Measurements from ENCODE around the gene TMEM129.
"Not testable (repeated sequence)": the region's sequence is repeated elsewhere in the genome, so short reads cannot be mapped to it uniquely, and the experiment has no call there.

The TMEM129 gene

DNA sequence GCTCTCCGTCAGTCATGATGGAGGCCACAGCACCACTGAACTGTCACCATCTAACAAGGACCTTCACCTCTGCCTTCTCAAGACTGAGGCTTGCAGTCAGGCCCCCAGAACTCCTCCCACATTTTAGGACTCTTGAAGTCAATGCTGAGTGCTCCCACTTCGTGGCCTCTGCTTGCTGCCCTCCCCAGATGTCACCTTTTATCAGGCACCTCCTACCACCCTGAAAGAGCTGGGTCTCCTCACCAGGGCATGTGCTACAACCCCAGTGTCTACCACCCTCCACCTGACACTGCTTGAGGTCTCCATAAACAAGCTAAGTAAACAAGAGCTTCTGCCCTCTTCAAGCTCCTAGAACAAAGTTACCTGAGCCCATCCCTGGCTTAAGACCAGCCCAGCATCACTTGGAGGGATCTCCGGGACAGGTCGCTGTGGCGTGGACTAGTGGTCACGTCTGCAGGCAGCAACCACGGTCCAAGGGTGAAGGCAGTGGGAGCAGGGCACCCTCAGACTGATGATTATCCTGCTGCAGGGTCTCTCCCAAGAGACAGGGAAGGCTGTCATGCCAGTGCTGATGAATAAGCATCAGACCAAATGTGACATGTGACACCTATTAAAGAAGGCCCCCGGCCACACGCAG, 29.3 kb downstream of the TMEM129 start:
- DNase-seq, result no peak

DNA sequence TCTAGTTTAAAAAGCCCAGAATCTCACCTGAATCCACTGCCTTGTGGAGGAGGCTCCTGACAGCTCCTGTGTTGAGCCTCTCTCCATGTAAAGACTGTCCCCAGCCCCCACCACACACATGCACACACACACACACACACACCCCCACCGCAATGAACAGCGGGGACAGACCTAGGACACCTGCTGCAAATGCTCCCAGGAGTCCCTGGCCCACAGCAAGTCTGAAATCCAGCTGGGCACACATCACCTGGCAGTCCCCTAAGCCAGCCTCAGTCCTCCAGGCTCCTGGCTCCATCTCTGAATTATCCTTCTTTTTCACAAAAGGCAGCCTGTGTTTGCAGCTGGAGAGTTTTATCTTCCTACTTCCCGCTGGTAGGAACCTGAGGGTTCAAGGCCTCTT, 30.4 kb downstream of the TMEM129 start:
- DNase-seq, result no peak

DNA sequence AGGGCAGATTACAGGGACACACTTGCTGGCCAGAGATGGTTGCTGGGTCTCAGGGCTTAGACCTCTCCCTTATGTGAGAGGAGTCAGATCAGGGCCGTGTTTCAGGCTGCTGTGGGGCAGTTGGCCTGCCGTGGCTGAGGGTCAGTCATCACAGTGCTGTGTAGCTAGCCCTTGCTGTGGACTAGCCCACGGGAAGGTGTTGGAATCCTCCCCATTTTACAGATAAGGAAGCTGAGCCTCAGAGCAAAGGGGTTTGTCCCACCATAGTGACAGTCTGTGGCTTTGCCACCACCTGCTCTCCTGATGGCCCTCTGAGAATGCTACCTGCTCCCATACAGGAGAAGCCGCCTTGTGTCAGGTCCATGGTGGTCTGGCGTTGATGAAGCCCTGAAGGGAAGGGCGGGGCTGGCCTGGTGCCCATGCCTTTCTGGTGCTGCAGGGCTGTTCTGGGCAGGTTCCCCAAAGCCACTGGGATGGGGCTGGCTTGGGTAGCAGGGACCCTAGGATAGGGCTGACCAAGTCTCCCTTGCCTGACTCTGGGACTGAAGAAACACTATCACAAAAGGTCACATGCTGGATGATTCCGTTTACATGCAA, 34.6 kb downstream of the TMEM129 start:
- DNase-seq, result no peak

DNA sequence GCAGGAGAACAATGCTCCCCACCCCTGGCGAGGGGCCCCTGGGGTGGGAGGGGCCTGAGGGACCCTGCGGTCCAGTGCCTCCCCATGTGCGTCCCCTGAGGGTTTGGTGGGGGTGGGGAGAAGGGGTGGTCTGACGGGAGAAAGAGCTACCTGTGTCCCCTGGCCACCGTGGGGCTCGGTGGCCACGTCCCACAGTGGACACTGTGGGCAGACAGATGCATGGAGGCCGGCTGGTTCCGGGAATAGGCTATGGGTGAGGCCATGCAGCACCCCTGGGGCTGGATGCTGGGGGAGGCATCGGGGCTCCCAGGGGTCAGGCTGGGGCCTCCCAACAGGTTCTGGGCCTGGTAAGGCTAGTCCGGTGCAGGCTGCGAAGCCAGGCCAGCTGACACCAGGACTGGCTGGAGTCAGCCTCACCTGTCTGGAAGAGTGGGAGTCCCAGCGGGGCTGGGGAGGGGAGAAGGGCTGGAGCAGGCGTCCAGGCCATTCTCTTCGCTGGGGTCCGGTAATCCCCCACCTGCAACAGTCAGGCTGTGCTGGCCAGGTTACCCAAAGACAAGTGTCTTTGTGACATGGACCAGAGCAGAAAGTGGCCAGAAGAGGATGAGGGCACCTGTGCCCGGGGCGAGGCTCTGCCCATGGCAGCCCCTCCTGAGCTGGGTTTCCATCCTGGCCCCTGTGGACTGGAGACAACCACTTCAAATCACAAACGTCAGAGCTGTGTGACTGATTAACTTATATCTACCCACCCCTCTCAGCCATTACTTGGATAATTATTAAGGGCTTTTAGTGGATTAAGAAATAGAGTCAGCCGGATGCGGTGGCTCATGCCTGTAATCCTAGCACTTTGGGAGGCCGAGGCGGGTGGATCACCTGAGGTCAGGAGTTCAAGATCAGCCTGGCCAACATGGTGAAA, 35.6 kb downstream of the TMEM129 start:
- DNase-seq, result no peak

DNA sequence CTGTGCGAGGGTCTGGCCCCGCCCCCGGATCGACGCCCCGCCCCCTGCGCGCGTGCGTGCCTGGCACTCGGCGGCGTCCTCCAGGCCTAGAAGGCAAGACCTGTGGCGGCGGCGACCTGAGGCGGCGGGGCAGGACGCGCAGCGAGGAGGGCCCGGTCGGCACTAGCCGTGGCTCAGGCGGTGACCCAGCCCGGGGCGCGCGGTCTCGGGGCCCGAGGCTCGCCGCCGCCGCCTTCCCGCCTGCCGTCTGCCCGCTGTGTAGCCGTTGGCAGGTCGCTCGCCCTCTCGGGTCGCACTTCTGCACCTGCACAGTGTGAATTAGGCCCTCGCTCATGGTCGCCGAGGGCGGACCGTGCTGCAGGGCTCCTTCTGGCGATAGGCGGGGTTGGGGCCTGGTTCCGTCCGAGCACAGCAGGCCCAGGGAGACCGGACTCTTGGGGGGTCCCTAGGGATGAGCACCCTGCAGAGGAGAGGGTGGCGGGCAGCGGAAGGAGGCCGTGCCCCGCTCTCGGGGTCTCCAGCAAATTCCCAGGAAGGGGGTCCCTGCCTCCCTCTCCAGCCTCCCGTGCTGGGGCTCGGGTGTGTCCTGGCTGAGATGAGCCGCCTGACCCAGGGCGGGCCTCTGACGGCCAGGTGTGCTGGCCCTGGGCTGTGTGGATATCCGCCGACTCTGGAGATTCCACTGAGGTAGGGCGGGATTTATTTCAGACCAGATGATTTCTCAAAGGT, 36.5 kb downstream of the TMEM129 start:
- no peak for DNase-seq

DNA sequence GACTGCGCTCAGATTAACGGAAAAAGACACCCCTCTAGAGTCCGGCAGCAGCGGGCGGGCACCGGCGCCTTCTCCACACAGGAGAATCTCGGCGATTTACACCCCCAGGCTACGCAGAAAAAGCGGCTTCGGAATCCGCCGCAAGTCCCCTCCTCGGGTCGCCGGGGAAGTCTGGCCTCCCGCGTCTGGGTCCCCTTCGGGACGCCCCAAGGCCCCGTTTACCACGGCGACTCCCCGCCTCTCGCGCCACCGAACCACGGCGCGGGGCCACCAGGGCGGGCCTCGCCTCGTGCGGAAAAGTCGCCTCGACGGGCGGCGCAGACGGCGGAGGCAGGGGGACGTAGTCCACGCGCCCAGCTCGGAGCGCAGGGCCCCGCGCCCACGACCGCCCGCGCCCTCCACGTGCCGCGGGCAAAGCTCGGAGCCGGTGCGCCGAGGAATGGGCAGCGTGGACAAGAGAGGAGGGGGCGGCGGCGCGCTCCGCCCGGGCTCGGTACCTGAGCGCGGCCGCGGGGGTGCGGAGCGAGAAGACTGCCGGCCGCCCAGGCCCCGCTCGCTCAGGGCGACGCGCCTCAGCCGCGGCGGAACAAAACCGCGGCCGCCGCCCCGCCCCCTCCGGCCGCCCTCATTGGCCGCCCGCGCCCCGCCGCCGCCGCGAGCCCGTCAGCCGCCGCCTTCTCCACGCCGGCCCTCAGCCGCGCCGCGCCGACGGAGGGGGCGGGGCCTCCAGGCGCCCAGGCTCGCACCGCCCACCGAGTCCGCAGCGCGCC, 37.2 kb downstream of the TMEM129 start, which contains the start of gene FAM53A:
FAM53A (minus strand) TSS at position 578 of the 770 bp plus-strand sequence. CDS start 15,572 bp downstream, outside the sequence.
- no peak for DNase-seq

DNA sequence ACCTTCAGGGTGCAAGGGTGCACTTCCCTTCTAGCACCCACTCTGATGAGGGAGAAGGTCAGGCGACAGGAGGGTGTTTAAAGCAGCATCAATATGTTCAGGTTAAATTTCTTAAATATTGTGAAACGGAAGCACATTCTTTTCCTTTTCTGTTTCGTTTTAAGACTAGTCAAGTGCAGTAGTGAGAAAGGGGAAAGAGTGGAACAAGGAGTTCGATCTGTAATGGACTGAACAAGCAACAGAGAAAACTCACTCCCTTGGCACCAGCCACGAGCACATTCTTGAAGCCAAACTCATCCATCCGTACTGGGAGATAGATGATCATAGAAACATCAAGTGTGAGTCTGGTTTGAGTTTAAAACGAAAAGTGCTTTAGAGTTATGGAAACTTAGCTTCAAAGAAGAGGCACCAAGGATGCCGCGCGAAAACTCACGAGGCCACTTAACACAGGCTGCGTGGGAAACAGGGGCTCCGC, 37.8 kb downstream of the TMEM129 start:
- no peak for DNase-seq

DNA sequence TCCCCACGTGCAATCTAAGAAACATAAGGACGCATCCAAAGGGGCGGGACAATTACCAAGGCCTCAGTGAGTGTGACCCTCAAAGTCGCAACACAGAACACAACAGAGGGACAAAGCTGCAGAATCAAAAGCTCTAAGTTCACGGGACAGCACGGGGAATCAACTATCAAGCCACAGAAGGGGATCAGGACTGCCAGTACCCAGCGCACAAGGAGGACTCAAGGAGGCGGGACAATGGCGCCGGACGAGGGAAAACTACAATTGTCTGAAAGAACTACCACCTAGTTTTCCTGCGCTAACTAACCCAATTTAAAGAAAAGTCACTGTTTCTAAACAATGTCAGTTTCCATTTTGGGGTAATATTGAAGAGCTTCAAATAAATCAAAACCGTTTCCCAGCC, 38.3 kb downstream of the TMEM129 start:
- no peak for DNase-seq

DNA sequence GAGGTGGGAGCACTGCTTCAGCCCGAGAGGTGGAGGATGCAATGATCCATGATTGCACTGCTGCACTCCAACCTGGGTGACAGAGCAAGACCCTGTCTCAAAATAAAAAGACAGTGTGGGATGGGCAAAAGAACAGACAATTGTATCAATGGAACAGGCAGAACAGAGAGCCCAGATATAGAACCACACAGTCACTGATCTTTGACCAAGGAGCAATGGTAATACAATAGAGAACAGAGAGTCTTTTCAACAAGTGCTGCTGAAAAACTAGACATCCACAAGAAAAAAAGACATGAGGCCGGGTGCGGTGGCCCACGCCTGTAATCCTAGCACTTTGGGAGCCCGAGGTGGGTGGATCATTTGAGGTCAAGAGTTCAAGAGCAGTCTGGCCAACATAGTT, 42.9 kb downstream of the TMEM129 start:
- DNase-seq, result no peak

DNA sequence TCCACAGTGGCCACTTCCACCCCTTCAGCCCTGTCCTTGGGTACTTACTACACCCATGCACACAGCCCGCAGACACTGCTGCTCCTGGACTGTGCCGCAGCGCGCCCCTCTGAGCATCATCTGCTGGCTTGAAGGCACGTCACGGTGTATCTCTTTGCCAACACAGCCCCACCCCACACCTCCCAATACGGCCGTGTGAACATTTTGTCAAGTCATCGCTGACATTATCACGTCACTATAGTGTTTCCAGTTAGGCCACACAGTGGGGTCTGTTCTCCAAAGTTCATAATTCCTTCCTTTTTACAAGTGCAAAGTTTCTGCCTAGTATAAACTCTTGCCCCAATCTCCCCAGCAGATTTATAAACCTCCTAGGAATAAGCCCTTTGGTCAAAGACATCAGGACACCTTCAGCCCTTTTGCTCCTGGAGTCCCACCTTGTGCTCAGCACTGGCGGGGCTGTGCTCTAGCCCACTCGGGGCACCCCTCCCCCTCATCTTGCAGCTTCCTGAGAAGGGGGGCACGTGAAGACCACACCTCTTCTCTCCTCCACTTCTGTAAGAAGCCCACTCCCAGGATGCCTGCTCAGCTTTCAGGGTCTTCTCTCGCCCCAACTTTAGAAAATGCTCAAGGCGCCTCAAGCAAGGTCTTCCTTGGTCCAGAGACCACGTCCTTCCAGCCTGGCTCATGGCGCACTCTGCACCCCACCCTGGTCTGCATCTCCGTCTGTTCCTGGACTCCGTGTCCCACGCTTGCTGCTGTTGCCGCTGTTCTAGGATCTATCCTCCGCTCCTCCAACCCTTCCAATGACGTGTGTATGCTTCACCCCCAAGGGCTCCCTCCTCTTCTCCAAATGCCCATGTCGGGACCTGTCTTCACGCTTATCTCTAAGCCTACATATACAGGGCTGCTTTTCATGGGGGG, 44.3 kb downstream of the TMEM129 start:
- no peak for DNase-seq

DNA sequence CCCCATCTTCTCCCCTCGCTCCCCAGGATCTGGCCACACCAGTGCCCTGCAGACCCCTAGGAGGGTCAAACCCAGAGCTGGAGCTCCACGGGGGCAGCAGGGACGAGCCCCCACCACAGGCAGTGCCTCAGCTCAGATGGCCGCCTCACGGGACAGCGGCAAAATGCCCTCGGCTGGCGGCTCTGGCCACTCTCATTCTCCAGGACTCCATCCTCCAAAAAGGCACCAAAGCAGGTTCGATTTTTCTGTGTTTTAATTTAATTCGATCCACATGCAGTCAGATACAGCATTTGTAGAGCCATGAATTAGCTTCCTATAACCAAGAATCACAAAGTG, 45.4 kb downstream of the TMEM129 start:
- no peak for DNase-seq

DNA sequence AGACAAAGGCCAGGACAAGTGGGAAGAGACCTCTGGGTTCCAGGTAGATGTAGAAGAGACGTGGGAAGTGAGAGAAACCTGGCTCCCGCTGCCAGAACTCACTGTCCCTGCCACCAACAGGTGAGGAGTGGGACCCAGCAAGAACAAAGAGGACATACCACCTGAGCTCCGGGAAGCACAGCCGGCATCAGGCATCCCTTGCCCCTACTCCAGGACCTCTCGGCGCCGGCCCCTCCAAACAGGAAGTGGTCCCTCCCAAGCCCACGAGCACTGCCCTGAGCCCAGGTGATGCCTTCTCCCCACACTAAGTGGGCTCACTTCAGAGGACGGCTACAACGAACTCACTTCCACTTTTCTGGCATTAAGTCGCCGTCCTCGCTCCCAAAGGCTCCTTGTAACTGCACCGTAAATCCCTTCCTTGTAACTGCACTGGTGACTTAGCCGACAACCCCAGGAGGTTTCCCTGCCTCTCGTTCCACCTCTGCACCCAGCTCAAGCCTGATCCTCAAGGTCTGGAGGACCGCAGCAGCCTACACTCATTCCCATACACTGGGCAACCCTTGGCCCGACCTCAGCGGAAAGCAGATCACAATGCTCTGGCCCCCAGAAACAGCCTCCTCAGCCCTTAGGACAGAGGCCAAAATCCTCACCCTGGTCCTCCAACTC, 45.9 kb downstream of the TMEM129 start:
- DNase-seq, result no peak

DNA sequence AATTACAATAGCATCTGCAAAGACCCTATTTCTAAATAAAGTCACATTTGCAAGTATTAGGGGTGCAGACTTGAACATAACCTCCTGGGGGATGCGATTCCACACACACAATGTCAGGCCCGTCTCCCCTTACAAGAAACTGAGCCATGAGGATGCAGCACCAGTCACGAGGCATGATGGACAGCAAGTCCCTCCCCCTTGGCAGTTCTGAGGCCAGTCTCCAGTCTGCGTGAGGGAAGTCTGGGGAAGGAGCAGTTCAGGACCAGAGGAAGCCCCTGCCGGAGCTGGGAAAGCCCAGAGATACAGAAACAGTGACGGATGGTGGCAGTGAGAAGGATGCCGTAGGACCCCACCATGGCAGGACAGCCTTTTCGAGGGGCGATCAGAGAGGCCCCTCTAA, 46.4 kb downstream of the TMEM129 start:
- DNase-seq, result no peak

DNA sequence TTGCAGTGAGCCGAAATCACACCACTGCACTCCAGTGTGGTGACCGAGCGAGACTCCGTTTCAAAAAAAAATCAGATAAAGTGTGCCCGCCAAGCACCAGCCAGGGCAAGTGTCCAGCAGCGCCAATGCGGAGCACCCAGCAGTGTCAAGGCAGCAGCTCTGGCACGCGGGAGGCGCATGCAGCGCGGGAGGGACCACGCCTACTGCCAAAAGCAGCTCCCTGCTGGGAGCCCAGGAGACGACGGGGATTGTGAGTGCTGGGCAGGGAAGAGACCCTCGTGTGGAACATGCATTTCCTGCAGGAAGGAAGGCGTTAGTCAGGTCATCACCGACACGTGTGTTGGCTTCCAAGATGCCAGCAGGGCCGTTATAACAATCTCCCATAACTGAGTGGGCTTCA, 47.5 kb downstream of the TMEM129 start:
- no peak for DNase-seq

DNA sequence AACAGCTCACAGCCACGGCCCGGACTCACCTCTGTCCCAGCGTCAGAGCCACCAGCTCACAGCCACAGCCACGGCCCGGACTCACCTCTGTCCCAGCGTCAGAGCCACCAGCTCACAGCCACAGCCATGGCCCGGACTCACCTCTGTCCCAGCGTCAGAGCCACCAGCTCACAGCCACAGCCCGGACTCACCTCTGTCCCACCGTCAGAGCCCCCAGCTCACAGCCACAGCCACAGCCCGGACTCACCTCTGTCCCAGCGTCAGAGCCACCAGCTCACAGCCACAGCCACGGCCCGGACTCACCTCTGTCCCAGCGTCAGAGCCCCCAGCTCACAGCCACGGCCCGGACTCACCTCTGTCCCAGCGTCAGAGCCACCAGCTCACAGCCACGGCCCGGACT, 50.1 kb downstream of the TMEM129 start:
- not testable (repeated sequence) for DNase-seq

DNA sequence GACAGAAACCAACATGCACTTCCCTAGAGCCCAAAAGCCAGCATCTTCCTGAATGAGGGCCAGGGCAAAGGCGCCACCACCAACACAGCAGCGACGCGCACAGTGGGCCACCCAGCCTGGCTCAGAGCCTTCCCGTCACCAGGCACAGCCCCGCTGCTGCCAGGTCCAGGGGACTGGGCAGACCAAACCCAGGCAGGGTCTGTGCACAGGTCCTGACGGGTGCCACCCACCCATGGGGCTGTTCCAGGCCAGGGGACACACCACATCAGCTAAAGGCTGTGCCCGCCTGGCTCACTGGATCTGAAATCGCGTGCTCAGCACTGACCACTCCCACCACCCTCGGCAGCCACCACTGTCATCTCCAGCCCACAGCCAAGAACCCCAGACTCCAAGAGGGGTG, 50.8 kb downstream of the TMEM129 start:
- no peak for DNase-seq

DNA sequence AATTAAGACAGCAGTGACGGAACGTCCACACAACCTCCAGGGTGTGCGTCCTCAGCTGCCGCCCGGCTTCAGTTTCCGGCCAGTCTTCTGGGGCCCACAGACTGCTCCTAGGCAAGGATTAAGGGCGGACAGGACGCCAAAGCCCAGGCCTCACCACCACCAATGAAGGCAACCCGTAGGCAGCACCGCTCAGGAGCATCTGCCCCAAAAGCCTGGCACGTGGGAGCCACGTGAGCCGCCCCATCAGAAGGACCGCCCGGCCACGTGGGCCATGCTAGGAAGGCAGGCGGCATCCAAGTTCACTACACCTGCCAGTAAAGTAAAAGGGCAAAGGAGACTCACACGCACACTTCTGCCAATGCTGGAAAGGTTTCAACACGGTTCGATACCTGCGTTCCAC, 51.3 kb downstream of the TMEM129 start:
- no peak for DNase-seq

DNA sequence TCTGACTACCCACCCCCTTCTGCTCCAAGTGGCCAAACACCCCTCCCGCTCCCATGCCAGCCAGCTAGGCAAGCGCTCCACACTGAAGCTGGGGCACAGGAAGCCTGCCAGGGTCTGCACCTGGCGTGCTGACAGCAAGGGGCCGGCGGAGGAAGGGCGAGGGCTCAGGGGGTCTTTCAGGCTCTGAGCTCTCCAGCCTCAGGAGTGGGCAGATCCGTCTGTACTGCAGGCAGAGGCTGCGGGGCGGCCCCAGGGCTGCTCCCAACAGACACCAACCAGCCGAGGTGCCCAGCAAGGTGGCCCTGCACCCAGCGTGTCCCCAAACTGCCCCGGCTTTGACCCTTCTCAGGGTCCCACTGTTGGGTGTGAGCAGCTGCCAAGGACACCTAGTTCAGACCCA, 51.9 kb downstream of the TMEM129 start:
- DNase-seq, result no peak

DNA sequence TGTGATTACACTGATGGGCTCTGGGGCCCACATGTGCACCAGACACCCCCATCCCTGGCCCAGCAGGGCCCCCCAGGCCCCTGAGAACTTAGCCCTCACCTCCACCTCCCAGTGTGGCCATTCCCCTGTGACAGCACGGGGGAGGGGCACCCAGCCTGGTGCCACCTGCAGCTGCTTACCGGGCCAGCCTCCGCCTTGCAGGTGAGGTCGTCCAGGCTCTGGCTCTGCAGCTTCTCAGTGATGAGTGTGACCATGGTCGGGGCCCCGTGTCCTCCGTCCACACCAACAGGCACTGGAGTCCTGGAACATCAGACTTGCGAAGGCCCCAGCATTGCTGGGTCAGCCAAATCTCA, 52.7 kb downstream of the TMEM129 start:
- DNase-seq, result no peak

DNA sequence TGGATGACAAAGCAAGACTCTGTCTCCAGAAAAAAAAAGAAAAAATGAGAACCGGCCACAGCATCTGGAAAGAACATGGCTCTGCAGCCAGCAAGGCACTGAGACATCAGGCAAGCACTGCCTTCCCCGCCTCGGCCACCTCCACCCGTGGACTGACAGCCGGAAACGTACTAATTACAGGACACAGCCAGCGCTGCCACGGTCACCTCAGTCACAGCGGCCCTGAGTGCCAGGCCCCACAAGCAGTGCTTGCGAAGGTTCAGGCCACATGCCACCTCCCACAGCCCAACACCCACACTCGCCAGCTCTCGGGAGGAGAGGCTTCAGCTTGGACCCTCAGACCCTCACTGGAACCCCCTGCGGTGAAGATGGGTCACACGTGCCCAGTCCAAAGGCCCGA, 53.9 kb downstream of the TMEM129 start:
- DNase-seq, result no peak

DNA sequence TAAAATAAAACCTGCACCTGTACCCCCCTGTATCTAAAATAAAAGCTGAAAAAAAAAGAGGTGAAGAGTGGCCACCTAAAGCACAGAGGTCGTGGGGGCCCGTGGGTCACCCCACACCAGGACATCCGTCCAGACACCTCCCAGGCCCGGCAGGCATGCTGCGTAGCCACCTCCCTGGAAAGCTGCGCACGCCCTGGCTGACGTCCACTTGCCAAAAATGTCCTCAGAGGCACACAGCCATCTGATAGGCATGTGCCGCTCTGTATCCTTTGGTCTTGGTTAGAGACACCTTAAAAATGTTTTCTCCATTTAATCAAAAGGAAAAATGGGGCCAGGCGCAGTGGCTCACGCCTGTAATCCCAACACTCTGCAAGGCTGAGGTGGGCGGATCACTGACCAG, 54.7 kb downstream of the TMEM129 start:
- DNase-seq, result no peak

All from SIG-M5 (cell line).